GM21528 (cell line): ENCODE results near the gene CRISPLD2.
"Not testable (repeated sequence)": the region's sequence is repeated elsewhere in the genome, so short reads cannot be mapped to it uniquely, and the experiment has no call there.

Experiments
- ATAC-seq: cut with Tn5 transposase; IDR thresholded peaks from one replicate; pipeline ENCODE4 v1.9.1; 2021; ENCODE audit warnings: mild to moderate bottlenecking, moderate library complexity; ENCODE audit not compliant: unreplicated experiment, low FRiP score

Gene CRISPLD2

GRCh38 chr16:84821728-84822689 is 2.2 kb downstream of the CRISPLD2 start:
- no peak for ATAC-seq

DNA sequence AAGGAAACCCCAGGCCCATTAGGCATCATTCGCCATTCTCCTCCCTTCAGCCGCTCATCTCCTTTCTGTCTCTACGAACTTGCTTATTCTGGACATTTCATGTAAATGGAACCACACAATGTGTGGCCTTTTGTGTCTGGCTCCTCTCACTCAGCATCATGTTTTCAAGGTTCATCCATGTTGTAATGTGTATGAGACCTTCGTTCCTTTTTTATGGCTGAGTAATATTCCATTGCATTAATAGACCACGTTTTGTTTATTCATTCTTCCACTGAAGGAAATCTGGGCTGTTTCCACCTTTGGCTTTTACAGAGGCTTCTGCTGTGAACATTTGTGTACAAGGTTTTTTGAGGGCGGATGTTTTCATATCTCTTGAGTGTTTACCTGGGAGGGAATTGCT is 3.2 kb downstream of the CRISPLD2 start:
- no peak for ATAC-seq

GRCh38 chr16:84823484-84823883 is 3.7 kb downstream of the CRISPLD2 start:
- no peak for ATAC-seq

- ATAC-seq: no peak
Measured at GRCh38 chr16:84823926-84824325, 4.1 kb downstream of the CRISPLD2 start.

GRCh38 chr16:84825896-84826557 is 6.2 kb downstream of the CRISPLD2 start:
- no peak for ATAC-seq

GRCh38 chr16:84826558-84826941 is 6.8 kb downstream of the CRISPLD2 start:
- ATAC-seq: no peak

DNA sequence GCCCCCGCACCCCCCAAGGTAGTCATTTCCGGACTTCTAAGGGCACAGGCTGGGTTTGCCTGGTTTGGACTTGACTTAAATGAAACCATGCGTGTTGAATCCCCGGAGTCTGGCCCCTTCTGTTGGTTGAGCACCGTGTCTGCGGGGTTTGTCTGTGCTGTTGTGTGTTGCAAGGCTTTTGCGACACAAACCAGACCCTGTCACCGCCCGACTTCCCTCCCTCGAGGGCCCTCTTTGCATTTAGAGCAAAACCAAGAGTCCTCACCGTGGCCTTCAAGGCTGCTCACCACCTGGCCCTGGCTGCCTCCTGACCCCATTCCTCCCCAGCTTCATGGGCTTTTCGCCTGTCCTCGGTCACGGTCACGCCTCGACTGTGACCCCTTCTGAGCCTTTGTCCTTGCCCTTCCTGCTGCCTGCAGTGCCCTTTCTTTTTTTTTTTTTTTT is 7.4 kb downstream of the CRISPLD2 start:
- no peak for ATAC-seq

GRCh38 chr16:84827897-84828296 is 8.1 kb downstream of the CRISPLD2 start:
- no peak for ATAC-seq

GRCh38 chr16:84828322-84828721 is 8.5 kb downstream of the CRISPLD2 start:
- ATAC-seq: no peak

DNA sequence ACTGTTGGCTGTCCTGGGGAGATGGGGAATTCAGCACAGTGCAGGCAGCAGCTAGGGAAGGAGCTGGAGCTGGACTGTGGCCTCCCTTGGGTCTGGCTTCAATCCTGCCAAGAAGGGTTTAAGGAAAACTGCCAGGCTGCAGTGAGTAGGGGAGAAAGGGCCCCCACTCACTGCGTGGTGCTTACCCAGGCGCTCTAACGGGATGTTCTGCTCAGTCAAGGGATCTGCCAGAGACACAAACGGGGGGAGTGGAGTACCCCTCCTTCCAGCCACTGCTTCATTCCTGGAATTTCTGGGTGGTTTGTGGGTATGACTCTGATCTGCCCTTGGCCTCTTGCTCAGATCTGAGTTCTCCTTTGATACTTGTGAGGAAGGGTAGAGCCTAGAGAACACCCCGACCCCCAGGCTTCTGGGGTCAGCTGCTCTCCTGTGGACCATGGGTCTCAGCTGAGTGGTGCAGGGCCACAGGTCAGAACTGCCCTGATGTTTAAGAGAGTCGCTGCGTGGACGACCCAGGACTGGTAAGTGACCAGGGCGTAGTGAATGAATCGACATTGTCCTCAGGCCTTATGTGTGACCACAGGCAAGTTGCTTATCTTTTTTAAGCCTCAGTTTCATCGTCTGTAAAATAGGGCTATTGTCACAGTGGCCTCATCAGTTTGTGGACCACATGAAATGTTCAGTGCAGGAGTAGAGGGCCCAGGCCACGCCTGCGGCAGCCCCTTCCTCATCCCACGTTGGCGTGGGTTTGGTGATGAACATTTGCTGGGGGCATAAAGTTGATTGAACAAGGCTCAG is 9.6 kb downstream of the CRISPLD2 start:
- ATAC-seq: no peak

GRCh38 chr16:84830765-84831384 is 11.1 kb downstream of the CRISPLD2 start:
- no peak for ATAC-seq

DNA sequence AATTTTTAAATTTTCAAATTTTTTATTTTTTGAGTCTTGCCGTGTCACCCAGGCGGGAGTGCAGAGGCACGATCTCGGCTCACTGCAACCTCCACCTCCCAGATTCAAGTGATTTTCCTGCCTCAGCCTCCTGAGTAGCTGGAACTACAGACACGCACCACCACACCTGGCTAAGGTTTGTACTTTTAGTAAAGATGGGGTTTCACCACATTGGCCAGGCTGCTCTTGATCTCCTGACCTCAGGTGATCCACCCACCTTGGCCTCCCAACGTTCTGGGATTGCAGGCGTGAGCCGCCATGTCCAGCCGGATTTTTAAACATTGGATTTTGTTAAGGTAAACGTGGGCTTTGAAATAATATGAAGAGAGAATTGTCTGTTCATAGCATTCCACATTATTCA is 11.9 kb downstream of the CRISPLD2 start:
- not testable (repeated sequence) for ATAC-seq

- no peak for ATAC-seq
Measured at GRCh38 chr16:84832488-84833143, 12.8 kb downstream of the CRISPLD2 start.

- no peak for ATAC-seq
Measured at GRCh38 chr16:84833144-84833500, 13.3 kb downstream of the CRISPLD2 start.

GRCh38 chr16:84833542-84834402 is 14.0 kb downstream of the CRISPLD2 start:
- no peak for ATAC-seq

DNA sequence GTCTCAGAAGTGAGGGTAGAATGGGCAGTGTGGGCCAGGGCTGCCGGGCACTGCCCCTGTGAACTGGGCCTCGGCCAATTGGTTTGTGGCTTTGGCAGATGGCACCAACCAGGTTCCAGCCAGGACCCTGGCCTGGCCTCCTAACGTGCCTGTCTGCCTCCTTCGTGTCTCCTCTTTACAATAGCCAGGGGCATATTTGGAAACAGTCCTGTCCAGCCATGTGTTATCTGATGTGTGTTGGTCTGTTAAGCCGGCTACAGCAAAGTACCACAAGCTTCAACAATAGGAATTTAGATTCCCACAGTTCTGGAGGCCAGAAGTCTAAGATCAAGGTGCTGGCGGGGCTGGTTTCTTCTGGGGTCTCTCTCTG is 14.6 kb downstream of the CRISPLD2 start:
- ATAC-seq: no peak

GRCh38 chr16:84836234-84836647 is 16.5 kb downstream of the CRISPLD2 start:
- ATAC-seq: no peak

- ATAC-seq: no peak
Measured at GRCh38 chr16:84836967-84837366, 17.2 kb downstream of the CRISPLD2 start.

GRCh38 chr16:84838383-84838948 is 18.7 kb downstream of the CRISPLD2 start:
- no peak for ATAC-seq
